WTC11 (cell line): ENCODE measurements around the gene HDAC5.

Source experiments
- AFF4 ChIP-seq: sonication (generic); formaldehyde crosslinking; IDR thresholded peaks from 2 replicates; pipeline ENCODE4 v1.8.1; 2023; ENCODE audit warnings: mild to moderate bottlenecking, missing genetic modification reagents, borderline replicate concordance
- CBFB ChIP-seq: sonication (generic); formaldehyde crosslinking; IDR thresholded peaks from 2 replicates; pipeline ENCODE4 v1.8.1; 2022; ENCODE audit warnings: mild to moderate bottlenecking, low read depth, missing genetic modification reagents
- CREB1 ChIP-seq: sonication (generic); formaldehyde crosslinking; IDR thresholded peaks from 2 replicates; pipeline ENCODE4 v1.8.0; 2023; ENCODE audit warnings: mild to moderate bottlenecking, missing genetic modification reagents
- CREM ChIP-seq: sonication (generic); formaldehyde crosslinking; IDR thresholded peaks from 2 replicates; pipeline ENCODE4 v1.8.1; 2022; ENCODE audit warnings: mild to moderate bottlenecking, missing genetic modification reagents, moderate library complexity
- CTCF ChIP-seq: fragments of 200-600 bp; IDR thresholded peaks from 2 replicates; pipeline ENCODE4 v1.8.0; 2022; ENCODE audit warnings: antibody characterized with exemption
- ETV6 ChIP-seq: sonication (generic); formaldehyde crosslinking; IDR thresholded peaks from 2 replicates; pipeline ENCODE4 v1.8.1; 2022; ENCODE audit warnings: mild to moderate bottlenecking, missing genetic modification reagents
- FOXP1 ChIP-seq: sonication (generic); formaldehyde crosslinking; IDR thresholded peaks from 2 replicates; pipeline ENCODE4 v1.8.0; 2022; ENCODE audit warnings: missing genetic modification reagents, mild to moderate bottlenecking, moderate library complexity, borderline replicate concordance
- HMGXB4 ChIP-seq: sonication (generic); formaldehyde crosslinking; IDR thresholded peaks from 2 replicates; pipeline ENCODE4 v1.8.1; 2023; ENCODE audit warnings: mild to moderate bottlenecking, moderate library complexity, missing genetic modification reagents
- IRF1 ChIP-seq: sonication (generic); formaldehyde crosslinking; IDR thresholded peaks from 2 replicates; pipeline ENCODE4 v1.8.0; 2023; ENCODE audit warnings: missing genetic modification reagents
- JUN ChIP-seq: sonication (generic); formaldehyde crosslinking; IDR thresholded peaks from 2 replicates; pipeline ENCODE4 v1.8.0; 2023; ENCODE audit warnings: mild to moderate bottlenecking, missing genetic modification reagents
- PRDM15 ChIP-seq: sonication (generic); formaldehyde crosslinking; IDR thresholded peaks from 2 replicates; pipeline ENCODE4 v1.8.0; 2022; ENCODE audit warnings: missing genetic modification reagents
- USF2 ChIP-seq: sonication (generic); formaldehyde crosslinking; IDR thresholded peaks from 2 replicates; pipeline ENCODE4 v1.8.1; 2023; ENCODE audit warnings: mild to moderate bottlenecking, missing genetic modification reagents, moderate library complexity
- ZNF416 ChIP-seq: fragments of 250-450 bp; sonication (Bioruptor Pico); IDR thresholded peaks from 2 replicates; pipeline ENCODE4 v1.9.0; 2021; ENCODE audit warnings: mild to moderate bottlenecking, inconsistent platforms

GRCh38 chr17:44092051-44092450 lies 31.4 kb downstream of the HDAC5 start:
- no peak for TF ChIP-seq CTCF
- no peak for TF ChIP-seq PRDM15
- no peak for TF ChIP-seq ETV6 (CRISPR knock-in tag)
- TF ChIP-seq IRF1 (CRISPR knock-in tag): no peak
- TF ChIP-seq CREM: no peak
- TF ChIP-seq USF2 (CRISPR knock-in tag): no peak
- TF ChIP-seq HMGXB4 (CRISPR knock-in tag): no peak
- TF ChIP-seq ZNF416 (CRISPR knock-in tag): no peak
- no peak for TF ChIP-seq CREB1 (CRISPR knock-in tag)
- TF ChIP-seq CBFB (CRISPR knock-in tag): no peak
- TF ChIP-seq AFF4 (CRISPR knock-in tag): no peak
- no peak for TF ChIP-seq FOXP1
- TF ChIP-seq JUN (CRISPR knock-in tag): no peak
